H1 (cell line): ENCODE measurements around the gene CLCN3. TPM values are rescaled to one million over a fixed set of nuclear protein-coding genes. Genes with fewer than 3 reads are reported as not detected.

Experiments used
- ZNF274 ChIP-seq: IDR thresholded peaks from 2 replicates; pipeline ENCODE4 v1.7.0; 2012; ENCODE audit warnings: low read length, borderline replicate concordance; ENCODE audit errors: extremely low read depth
- polyA plus RNA-seq, 7 experiments: library from polyadenylated mRNA; depleted of rRNA in 3 of 7; stranded (reverse) in 5 of 7; unstranded in 2 of 7; fragments of >200 nt in 5 of 7; fragments of 200-250 nt in 2 of 7; gene quantifications; 1 replicate in 5 of 7; 2 replicates in 1 of 7; 4 replicates in 1 of 7; pipeline versions ENCODE4 v1.2.1 to v1.2.3, GENCODE V29; 2011 to 2013; ENCODE audit warnings: missing spikeins in 2 of 7, mixed read lengths in 2 of 7
- total RNA-seq: library from RNA; stranded (reverse); fragmentation: NEBNext Ultra II Directional; extraction: Animal tissue kit (Norgen Biotek cat#: 25700); gene quantifications from 2 replicates; pipeline ENCODE4 v1.2.1, GENCODE V29; 2021
- TF ChIP-seq, protein P1 (sequence below): IDR thresholded peaks from 2 replicates; pipeline ENCODE4 v1.6.1; 2012; ENCODE audit warnings: inconsistent platforms

The CLCN3 gene
- total and polyA plus RNA-seq, 2 of the 8 experiments (the other 6 are each of a cell fraction or from before 2014, with no cell fraction given): 8.8 to 32.8 TPM

DNA sequence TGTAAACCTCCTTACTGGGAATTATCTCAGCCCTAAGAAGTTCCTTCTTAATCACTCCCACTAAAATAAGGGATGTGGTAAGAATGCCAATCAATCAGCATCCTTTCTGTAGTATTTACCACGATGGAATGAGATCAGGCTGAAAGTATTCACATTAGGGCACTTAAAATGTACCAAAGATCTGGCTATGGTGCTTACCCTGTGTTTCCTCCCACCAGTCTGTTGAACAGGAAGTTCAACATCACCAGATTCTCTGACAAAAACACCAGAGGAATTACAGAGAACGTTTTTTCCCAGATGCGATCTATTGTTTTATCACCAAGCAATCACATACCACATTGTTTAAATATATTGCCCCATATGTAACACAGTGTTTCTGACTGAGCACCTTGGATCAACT, 2.1 kb upstream of the CLCN3 start (continued):
- no peak for TF ChIP-seq ZNF274
- TF ChIP-seq, protein P1, sequence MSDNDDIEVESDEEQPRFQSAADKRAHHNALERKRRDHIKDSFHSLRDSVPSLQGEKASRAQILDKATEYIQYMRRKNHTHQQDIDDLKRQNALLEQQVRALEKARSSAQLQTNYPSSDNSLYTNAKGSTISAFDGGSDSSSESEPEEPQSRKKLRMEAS: no peak
